HepG2 (cell line): ENCODE measurements around the gene ALG8. TPM values are rescaled to one million over a fixed set of nuclear protein-coding genes. Genes with fewer than 3 reads are reported as not detected.

Source experiments
- ATF1 ChIP-seq: IDR thresholded peaks from 2 replicates; pipeline ENCODE4 v1.6.1; 2016; ENCODE audit warnings: mild to moderate bottlenecking, control low read depth
- ELF1 ChIP-seq: sonication (generic); formaldehyde crosslinking; IDR thresholded peaks from 2 replicates; pipeline ENCODE4 v1.4.0; 2020; ENCODE audit warnings: missing genetic modification reagents
- FOSL2 ChIP-seq: sonication (generic); formaldehyde crosslinking; IDR thresholded peaks from 2 replicates; pipeline ENCODE4 v1.4.0; 2020; ENCODE audit warnings: missing genetic modification reagents
- KLF6 ChIP-seq: IDR thresholded peaks from 2 replicates; pipeline ENCODE4 v1.8.0; 2016; ENCODE audit warnings: missing biosample characterization, missing genetic modification reagents
- MED8 ChIP-seq: sonication (generic); formaldehyde crosslinking; IDR thresholded peaks from 2 replicates; pipeline ENCODE4 v1.8.1; 2023; ENCODE audit warnings: mild to moderate bottlenecking, missing genetic modification reagents; ENCODE audit not compliant: insufficient replicate concordance
- NFE2L2 ChIP-seq: fragments of 150-350 bp; IDR thresholded peaks from 2 replicates; pipeline ENCODE4 v1.6.1; 2014; ENCODE audit warnings: low read length
- PCBP1 ChIP-seq: fragments of 200-400 bp; formaldehyde crosslinking; IDR thresholded peaks from 2 replicates; pipeline ENCODE4 v1.6.1; 2017; ENCODE audit warnings: mild to moderate bottlenecking, low read depth, low read length, borderline replicate concordance
- PPARG ChIP-seq: conservative IDR thresholded peaks from 2 replicates; pipeline ENCODE4 v1.6.1; 2016; ENCODE audit warnings: missing biosample characterization, missing genetic modification reagents
- RBM39 ChIP-seq: fragments of 200-400 bp; formaldehyde crosslinking; IDR thresholded peaks from one replicate; pipeline ENCODE4 v1.6.1; 2018; ENCODE audit warnings: antibody characterized with exemption, mild to moderate bottlenecking, low read depth, low read length; ENCODE audit not compliant: poor library complexity, severe bottlenecking
- RFX1 ChIP-seq: fragments of 450-650 bp; IDR thresholded peaks from 2 replicates; pipeline ENCODE4 v1.6.1; 2017
- SIN3B ChIP-seq: fragments of 150-350 bp; IDR thresholded peaks from 2 replicates; pipeline ENCODE4 v1.6.1; 2014; ENCODE audit warnings: low read length
- SIX1 ChIP-seq: sonication (generic); formaldehyde crosslinking; IDR thresholded peaks from 2 replicates; pipeline ENCODE4 v1.4.0; 2020; ENCODE audit warnings: missing genetic modification reagents, borderline replicate concordance
- WIZ ChIP-seq: sonication (generic); formaldehyde crosslinking; IDR thresholded peaks from 2 replicates; pipeline ENCODE4 v1.5.1; 2020; ENCODE audit warnings: mild to moderate bottlenecking, missing genetic modification reagents
- ZNF180 ChIP-seq: sonication (generic); formaldehyde crosslinking; IDR thresholded peaks from 2 replicates; pipeline ENCODE4 v1.4.0; 2020; ENCODE audit warnings: low read depth, missing genetic modification reagents, borderline replicate concordance
- ZNF263 ChIP-seq: sonication (generic); formaldehyde crosslinking; IDR thresholded peaks from 2 replicates; pipeline ENCODE4 v1.4.0; 2020; ENCODE audit warnings: missing genetic modification reagents
- ZNF678 ChIP-seq: sonication (generic); formaldehyde crosslinking; IDR thresholded peaks from 2 replicates; pipeline ENCODE4 v1.4.0; 2020; ENCODE audit warnings: mild to moderate bottlenecking, missing genetic modification reagents
- ZNF879 ChIP-seq: sonication (generic); formaldehyde crosslinking; IDR thresholded peaks from 2 replicates; pipeline ENCODE4 v1.8.1; 2023; ENCODE audit warnings: missing genetic modification reagents
- polyA plus RNA-seq, 8 experiments: library from polyadenylated mRNA; depleted of rRNA in 3 of 8; stranded (reverse) in 7 of 8; unstranded in 1 of 8; fragments of >200 nt; fragmentation: Illumina TruSeq in 4 of 8; extraction: Trizol in 4 of 8; gene quantifications; 2 replicates each; pipeline versions ENCODE4 v1.2.1 to v1.2.3, GENCODE V29; 2011 to 2016; ENCODE audit warnings: low read depth in 4 of 8, missing spikeins in 1 of 8, mixed read lengths in 1 of 8; ENCODE audit not compliant: insufficient read depth in 1 of 8
- total RNA-seq, 5 experiments: library from RNA; depleted of rRNA; stranded (reverse); fragments of >200 nt; fragmentation: Illumina TruSeq; extraction: Trizol; gene quantifications; 2 replicates each; pipeline ENCODE4 v1.2.3, GENCODE V29; 2016; ENCODE audit warnings: low read depth in 1 of 5
- TF ChIP-seq, protein P1 (sequence below): sonication (generic); formaldehyde crosslinking; IDR thresholded peaks from 2 replicates; pipeline ENCODE4 v1.5.0; 2020; ENCODE audit warnings: mild to moderate bottlenecking, low read depth, missing genetic modification reagents, borderline replicate concordance
- TF ChIP-seq, protein P2 (sequence below): IDR thresholded peaks from 2 replicates; pipeline ENCODE4 v1.6.1; 2016; ENCODE audit warnings: missing compliant biosample characterization, missing genetic modification reagents, borderline replicate concordance
- TF ChIP-seq, protein P3 (sequence below): sonication (generic); formaldehyde crosslinking; IDR thresholded peaks from 2 replicates; pipeline ENCODE4 v1.4.0; 2020; ENCODE audit warnings: mild to moderate bottlenecking, missing genetic modification reagents
- TF ChIP-seq, protein P4 (sequence below): IDR thresholded peaks from 2 replicates; pipeline ENCODE4 v1.4.0; 2020; ENCODE audit warnings: mild to moderate bottlenecking, missing genetic modification reagents
- TF ChIP-seq, protein P5 (sequence below): sonication (generic); formaldehyde crosslinking; IDR thresholded peaks from 2 replicates; pipeline ENCODE4 v1.5.0; 2020; ENCODE audit warnings: missing genetic modification reagents, mild to moderate bottlenecking, borderline replicate concordance
- TF ChIP-seq, protein P6 (sequence below): sonication (generic); formaldehyde crosslinking; IDR thresholded peaks from 2 replicates; pipeline ENCODE4 v1.4.0; 2020; ENCODE audit warnings: mild to moderate bottlenecking, missing genetic modification reagents, borderline replicate concordance

ALG8 gene
- total and polyA plus RNA-seq, 2 of the 13 experiments (the other 11 are each of a cell fraction or from before 2014, with no cell fraction given), result 75.8 to 88.0 TPM

DNA sequence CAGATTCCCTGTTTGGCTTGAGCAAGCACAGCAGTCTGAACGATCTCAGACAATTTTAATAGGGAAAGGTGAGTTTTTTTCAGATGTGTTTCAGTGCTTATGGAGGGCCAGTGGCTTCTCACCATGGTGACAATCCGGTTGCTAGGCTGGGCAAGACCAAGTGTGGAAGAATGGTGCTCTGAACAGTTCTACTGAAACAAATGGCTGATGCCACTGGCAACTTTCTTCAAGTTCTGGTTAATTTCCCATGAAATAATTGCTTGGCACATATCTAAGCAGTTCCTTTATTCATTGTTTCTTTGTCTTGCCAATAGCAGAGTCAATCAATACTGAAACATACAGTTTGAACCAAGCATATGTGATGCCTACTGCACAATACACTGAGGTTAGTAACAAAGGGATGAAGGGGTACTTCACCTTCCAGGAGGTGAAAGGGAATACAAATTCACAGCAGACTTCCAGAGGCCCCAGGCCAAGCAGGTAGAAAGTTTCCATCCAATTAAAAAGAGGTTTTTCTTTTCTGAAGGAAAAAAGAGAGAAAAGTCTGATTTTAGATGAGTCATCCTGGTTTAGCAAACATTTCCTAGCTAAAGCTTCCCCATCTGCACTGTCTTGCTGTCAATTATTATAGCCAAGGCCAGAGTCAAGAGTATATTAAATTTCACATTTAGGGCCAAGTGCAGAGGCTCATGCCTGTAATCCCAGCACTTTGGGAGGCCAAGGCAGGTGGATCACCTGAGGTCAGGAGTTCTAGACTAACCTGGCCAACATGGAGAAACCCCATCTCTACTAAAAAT lies 38.6 kb downstream of the ALG8 start (continued):
- TF ChIP-seq, protein P1, sequence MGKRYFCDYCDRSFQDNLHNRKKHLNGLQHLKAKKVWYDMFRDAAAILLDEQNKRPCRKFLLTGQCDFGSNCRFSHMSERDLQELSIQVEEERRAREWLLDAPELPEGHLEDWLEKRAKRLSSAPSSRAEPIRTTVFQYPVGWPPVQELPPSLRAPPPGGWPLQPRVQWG (CRISPR knock-in tag), result no peak
- TF ChIP-seq WIZ (CRISPR knock-in tag) (no peak), SIN3B (no peak), MED8 (CRISPR knock-in tag) (no peak), PPARG (no peak), ZNF263 (CRISPR knock-in tag) (no peak), SIX1 (CRISPR knock-in tag) (peak; percentile 39; the same call in 1 of the 2 replicates), ATF1 (CRISPR knock-in tag) (no peak), ZNF180 (CRISPR knock-in tag) (no peak), NFE2L2 (peak; percentile 84), FOSL2 (CRISPR knock-in tag) (peak; percentile 73), KLF6 (CRISPR knock-in tag) (no peak), ZNF879 (CRISPR knock-in tag) (no peak), ELF1 (no peak), RFX1 (no peak), RBM39 (no peak), PCBP1 (no peak), ZNF678 (CRISPR knock-in tag) (no peak)
- TF ChIP-seq, protein P2, sequence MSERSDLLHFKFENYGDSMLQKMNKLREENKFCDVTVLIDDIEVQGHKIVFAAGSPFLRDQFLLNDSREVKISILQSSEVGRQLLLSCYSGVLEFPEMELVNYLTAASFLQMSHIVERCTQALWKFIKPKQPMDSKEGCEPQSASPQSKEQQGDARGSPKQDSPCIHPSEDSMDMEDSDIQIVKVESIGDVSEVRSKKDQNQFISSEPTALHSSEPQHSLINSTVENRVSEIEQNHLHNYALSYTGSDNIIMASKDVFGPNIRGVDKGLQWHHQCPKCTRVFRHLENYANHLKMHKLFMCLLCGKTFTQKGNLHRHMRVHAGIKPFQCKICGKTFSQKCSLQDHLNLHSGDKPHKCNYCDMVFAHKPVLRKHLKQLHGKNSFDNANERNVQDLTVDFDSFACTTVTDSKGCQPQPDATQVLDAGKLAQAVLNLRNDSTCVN (CRISPR knock-in tag), result no peak
- TF ChIP-seq, protein P3, sequence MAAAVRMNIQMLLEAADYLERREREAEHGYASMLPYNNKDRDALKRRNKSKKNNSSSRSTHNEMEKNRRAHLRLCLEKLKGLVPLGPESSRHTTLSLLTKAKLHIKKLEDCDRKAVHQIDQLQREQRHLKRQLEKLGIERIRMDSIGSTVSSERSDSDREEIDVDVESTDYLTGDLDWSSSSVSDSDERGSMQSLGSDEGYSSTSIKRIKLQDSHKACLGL (CRISPR knock-in tag), result no peak
- TF ChIP-seq, protein P4, sequence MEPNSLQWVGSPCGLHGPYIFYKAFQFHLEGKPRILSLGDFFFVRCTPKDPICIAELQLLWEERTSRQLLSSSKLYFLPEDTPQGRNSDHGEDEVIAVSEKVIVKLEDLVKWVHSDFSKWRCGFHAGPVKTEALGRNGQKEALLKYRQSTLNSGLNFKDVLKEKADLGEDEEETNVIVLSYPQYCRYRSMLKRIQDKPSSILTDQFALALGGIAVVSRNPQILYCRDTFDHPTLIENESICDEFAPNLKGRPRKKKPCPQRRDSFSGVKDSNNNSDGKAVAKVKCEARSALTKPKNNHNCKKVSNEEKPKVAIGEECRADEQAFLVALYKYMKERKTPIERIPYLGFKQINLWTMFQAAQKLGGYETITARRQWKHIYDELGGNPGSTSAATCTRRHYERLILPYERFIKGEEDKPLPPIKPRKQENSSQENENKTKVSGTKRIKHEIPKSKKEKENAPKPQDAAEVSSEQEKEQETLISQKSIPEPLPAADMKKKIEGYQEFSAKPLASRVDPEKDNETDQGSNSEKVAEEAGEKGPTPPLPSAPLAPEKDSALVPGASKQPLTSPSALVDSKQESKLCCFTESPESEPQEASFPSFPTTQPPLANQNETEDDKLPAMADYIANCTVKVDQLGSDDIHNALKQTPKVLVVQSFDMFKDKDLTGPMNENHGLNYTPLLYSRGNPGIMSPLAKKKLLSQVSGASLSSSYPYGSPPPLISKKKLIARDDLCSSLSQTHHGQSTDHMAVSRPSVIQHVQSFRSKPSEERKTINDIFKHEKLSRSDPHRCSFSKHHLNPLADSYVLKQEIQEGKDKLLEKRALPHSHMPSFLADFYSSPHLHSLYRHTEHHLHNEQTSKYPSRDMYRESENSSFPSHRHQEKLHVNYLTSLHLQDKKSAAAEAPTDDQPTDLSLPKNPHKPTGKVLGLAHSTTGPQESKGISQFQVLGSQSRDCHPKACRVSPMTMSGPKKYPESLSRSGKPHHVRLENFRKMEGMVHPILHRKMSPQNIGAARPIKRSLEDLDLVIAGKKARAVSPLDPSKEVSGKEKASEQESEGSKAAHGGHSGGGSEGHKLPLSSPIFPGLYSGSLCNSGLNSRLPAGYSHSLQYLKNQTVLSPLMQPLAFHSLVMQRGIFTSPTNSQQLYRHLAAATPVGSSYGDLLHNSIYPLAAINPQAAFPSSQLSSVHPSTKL (CRISPR knock-in tag), result 0 out of 2 replicates have a peak, but pooled peaks have one; percentile 10
- TF ChIP-seq, protein P5, sequence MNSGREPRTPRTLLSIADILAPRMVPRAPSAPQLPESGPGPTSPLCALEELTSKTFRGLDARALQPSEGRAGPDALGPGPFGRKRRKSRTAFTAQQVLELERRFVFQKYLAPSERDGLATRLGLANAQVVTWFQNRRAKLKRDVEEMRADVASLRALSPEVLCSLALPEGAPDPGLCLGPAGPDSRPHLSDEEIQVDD (CRISPR knock-in tag), result no peak
- TF ChIP-seq, protein P6, sequence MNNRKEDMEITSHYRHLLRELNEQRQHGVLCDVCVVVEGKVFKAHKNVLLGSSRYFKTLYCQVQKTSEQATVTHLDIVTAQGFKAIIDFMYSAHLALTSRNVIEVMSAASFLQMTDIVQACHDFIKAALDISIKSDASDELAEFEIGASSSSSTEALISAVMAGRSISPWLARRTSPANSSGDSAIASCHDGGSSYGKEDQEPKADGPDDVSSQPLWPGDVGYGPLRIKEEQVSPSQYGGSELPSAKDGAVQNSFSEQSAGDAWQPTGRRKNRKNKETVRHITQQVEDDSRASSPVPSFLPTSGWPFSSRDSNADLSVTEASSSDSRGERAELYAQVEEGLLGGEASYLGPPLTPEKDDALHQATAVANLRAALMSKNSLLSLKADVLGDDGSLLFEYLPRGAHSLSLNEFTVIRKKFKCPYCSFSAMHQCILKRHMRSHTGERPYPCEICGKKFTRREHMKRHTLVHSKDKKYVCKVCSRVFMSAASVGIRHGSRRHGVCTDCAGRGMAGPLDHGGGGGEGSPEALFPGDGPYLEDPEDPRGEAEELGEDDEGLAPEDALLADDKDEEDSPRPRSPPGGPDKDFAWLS, result no peak
